ENCODE results near the gene DUSP2.

DUSP2 gene, protein sequence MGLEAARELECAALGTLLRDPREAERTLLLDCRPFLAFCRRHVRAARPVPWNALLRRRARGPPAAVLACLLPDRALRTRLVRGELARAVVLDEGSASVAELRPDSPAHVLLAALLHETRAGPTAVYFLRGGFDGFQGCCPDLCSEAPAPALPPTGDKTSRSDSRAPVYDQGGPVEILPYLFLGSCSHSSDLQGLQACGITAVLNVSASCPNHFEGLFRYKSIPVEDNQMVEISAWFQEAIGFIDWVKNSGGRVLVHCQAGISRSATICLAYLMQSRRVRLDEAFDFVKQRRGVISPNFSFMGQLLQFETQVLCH

DNA sequence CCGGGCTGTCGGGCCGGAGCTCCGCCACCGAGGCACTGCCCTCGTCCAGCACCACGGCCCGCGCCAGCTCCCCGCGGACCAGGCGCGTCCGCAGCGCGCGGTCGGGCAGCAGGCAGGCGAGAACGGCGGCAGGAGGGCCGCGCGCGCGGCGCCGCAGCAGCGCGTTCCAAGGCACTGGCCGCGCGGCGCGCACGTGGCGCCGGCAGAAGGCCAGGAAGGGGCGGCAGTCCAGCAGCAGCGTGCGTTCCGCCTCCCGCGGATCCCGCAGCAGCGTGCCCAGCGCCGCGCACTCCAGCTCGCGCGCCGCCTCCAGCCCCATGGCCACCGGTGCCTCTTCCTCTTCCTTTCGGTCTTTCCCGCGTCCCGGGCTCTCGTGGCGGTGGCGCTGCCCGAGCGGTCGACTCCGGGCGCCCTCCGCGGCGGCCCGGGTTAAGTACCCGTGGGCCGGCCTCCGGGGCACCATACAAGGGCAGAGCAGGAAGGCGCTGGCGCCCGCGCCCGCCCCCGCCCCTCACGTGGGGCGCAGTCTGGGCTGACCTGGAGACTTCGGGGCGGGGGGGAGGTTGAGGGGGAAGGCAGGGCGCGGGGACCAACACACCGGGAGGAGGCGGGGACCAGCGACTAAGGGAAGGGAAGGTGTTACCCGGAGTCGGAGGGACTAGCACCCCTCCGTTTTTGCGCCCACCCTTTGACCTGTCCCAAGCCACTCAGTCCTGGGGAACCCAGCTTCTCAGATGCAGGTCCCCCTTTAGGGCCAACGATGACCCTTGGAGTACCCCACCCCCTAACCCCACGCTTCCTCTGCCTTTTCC is at the start of gene DUSP2:
Gene DUSP2 (minus strand): TSS at position 405 of the 812 bp plus-strand sequence. CDS start 86 bp downstream, at position 319.
- DNase-seq (ENCODE audit: low read depth in 2 of 3, low spot score in 2 of 3), result peak; percentile 86 to 96 (median 95)

DNA sequence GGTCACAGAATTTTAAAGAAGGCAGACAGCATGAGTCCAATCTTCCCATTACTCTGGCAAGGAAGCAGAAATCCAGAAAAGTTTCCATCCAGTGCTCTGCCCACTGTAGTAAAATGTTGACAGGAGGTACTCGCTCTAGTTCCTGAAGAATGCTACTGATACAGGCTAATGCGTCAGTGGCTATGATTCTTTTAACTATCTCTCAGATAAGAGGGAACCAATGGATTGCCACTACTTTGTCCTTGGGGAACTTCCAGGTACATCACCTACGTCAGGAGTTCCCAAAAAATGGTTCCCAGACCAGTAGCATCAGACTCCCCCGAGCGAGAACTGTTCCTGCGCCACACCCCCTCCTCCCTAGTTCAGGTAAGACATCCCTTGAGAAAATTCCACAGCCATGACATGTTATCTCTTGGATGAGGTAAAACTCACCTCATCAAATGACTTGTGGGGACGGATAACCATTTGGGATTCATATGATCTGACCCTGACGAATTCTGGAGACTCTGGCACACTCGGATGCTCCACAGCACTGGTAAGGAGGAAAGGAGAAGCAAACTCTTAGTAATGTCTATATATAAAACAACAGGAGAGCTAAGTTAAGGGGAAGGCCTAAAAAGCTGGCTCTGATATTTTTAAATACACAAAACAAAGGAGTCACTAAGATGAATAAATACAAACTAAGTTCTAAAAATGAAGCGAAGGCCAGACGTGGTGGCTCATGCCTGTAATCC is 46.9 kb upstream of the DUSP2 start:
- no peak for DNase-seq (ENCODE audit: low read depth in 2 of 3, low spot score in 2 of 3)

DNA sequence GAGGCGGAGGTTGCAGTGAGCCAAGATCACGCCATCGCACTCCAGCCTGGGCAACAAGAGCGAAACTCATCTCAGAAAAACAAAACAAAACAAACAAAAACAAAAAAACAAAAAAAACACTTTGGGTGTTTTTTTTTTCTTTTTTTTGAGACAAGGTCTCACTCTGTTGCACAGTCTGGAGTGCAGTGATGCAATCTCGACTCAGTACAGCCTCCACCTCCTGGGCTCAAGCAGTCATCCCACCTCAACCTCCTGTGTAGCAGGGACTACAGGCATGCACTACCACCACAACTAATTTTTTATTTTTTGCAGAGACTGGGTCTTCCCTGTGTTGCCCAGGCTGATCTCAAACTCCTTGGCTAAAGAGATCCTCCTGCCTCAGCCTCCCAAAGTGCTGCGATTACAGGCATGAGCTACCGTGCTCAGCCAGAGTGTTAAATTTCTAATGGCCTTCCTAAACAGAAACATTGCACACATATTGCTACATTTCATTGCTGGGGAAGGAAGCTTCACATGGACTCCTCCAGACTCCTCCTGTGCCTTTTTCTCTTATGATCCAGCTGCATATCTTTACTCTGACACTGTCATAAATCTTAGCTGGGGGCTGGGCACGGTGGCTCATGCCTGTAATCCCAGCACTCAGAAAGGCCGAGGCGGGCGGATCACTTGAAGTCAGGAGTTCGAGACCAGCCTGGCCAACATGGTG is 43.7 kb upstream of the DUSP2 start:
- no peak for DNase-seq (ENCODE audit: low read depth in 2 of 3, low spot score in 2 of 3)

DNA sequence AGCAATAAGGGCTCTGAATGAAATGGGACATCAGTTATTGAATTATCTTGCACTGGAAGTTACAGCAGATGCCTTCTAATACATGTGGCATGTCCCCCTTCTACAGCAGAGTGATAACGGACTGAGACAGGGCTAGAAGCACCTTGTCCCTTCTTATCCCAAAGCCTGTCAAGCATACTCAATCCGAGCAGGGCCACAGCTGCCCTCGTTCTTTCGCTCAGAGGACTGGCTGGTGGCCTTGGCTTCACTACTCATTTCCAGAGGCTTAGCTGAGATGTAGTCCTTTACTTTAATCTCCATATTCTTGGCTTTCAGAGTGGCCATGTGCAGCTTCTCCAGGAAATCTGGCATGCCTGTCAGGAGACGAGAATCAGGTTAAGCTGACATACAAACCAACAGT is 41.3 kb upstream of the DUSP2 start:
- DNase-seq (ENCODE audit: low read depth in 2 of 3, low spot score in 2 of 3), result no peak

DNA sequence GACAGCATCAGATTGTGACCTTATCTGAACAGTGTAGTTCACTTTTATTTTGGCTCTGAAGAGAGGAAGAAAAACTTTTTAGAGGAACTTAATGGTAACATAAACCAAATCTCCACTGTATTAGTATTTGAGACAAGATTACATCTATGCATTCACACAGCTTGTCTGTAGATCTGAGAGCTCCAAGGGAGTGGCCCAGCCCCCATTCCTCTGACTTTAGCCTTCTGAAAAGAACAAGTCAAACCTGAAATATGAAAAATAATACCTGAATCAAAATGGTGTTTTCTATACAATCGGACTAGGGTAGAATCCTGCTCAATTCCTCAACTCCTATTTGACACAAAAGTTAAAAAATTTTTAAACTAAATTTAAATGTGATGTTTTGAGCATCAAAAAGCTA is 40.3 kb upstream of the DUSP2 start:
- DNase-seq (ENCODE audit: low read depth in 2 of 3, low spot score in 2 of 3), result no peak

DNA sequence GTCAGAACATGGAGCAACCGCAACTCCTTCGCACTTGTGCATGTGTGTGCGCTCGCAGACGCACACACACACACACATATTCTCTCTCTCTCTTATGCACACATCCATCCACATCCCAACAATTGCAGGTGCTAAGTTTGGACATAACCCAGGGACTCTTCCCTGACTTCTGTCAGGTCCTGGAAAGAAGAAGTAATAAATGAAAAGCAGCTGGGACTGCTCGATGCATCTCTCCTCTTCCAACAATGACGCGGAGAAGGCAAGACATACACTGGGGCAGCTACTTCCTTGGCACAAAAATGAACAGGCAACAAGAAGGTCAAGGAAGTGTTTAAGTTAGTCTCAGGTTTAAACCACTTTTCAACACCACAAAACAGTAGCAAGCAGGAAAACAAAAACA is 39.7 kb upstream of the DUSP2 start:
- no peak for DNase-seq (ENCODE audit: low read depth in 2 of 3, low spot score in 2 of 3)

DNA sequence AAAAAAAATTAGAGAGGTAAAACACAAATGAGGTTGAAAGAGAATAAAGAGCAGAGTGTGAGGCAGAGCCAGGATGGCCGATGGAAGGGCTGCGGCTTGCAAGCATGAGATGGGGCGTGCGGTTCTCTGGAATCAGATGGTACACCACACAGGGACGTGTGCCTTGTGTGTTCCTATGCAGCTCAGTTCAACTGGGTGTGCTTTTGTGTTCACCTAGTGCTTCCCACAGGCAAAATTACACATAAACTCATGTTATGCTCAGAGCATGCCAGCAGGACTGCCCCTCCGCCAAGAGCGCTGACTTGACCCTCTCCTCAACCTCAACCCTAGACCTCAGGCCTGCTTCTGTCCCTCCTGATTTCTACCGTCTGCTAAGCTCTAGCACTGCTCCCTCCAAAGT is 38.9 kb upstream of the DUSP2 start:
- DNase-seq (ENCODE audit: low read depth in 2 of 3, low spot score in 2 of 3), result no peak

DNA sequence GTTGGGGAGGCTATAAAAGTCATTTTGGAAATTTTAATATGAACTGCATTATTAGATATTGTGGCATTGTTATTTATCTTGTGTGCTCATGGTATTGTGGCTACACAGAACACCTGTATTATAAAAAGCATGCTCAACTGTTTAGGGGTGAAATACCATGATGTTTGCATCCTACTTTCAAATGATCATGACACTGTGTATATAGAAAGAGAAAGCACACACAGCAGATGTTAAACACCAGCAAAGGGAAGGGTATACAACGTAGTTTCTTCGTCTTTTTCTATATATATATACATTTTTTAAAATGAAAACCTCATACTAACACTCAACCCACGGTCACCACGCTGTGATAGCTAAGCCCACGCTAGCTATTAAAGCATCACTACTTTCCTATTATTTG is 36.3 kb upstream of the DUSP2 start:
- DNase-seq (ENCODE audit: low read depth in 2 of 3, low spot score in 2 of 3), result no peak

DNA sequence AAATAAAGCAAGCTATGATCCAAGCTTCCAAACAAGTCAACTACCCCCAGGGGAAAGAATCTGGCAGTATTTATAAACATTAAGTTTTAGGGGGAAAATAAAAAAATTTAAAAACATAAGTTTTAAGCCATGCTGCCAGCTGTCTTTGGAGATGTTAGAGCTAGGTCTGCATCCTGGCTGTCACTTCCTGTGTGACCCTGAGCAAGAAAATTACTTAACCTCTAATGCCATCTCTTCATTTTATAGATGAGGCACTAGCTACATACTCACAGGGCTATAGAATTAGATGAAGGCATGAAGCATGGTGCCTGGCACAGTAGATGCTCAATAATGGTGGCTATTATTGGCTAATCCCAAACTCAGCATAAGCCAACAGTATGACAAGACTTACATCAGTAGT is 35.3 kb upstream of the DUSP2 start:
- no peak for DNase-seq (ENCODE audit: low read depth in 2 of 3, low spot score in 2 of 3)

DNA sequence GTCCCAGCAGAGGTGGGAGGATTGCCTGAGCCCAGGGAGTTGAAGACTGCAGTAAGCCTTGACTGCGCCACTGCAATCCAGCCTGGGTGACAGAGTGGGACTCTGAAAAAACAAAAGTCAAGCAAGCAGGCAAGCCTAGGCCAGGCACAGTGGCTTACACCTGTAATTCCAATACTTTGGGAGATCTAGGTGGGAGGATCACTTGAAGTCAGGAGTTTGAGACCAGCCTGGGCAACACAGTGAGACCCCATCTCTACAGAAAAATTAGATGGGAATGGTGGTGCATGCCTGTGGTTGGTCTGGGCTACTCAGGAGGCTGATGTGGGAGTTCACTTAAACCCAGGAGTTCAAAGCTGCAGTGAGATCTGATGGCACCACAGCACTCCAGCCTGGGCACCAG is 34.8 kb upstream of the DUSP2 start:
- no peak for DNase-seq (ENCODE audit: low read depth in 2 of 3, low spot score in 2 of 3)

DNA sequence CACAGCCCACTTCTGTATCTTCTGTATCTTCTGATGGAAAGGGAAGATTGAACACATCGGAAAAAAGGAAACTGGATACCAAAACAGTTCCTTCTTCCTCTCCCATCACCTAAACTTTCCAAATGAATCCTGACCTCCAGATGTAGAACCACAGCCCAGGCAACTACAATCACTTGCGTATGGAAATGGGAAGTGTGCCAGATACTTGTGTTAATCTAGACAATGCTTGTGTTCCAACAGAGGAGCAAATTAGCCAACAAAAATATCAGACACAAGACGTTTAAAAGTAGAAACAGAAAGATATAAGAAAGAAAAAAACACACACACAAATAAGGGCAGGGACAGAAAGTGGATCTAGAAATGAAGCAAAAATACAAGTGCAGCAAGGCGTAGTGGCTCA is 31.4 kb upstream of the DUSP2 start:
- DNase-seq (ENCODE audit: low read depth in 2 of 3, low spot score in 2 of 3), result no peak

DNA sequence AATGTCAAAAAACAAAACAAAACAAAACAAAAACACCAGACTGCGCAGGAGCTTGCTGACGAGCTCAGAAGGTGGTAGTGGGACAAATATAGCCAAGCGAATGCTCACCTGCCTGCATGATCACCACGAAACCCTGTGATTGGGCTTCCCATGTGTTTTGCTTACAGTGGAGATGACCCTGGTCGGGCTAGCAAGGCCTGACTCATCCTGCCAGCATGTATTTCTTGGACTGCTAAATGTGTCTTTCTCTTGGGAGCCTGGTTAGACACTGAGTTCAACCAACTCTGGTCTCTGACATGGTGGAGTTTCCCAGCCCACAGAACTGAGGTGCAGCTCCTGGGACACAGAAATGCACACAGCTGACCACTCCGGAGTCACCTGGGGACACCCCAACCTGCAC is 30.7 kb upstream of the DUSP2 start:
- DNase-seq (ENCODE audit: low read depth in 2 of 3, low spot score in 2 of 3), result no peak

DNA sequence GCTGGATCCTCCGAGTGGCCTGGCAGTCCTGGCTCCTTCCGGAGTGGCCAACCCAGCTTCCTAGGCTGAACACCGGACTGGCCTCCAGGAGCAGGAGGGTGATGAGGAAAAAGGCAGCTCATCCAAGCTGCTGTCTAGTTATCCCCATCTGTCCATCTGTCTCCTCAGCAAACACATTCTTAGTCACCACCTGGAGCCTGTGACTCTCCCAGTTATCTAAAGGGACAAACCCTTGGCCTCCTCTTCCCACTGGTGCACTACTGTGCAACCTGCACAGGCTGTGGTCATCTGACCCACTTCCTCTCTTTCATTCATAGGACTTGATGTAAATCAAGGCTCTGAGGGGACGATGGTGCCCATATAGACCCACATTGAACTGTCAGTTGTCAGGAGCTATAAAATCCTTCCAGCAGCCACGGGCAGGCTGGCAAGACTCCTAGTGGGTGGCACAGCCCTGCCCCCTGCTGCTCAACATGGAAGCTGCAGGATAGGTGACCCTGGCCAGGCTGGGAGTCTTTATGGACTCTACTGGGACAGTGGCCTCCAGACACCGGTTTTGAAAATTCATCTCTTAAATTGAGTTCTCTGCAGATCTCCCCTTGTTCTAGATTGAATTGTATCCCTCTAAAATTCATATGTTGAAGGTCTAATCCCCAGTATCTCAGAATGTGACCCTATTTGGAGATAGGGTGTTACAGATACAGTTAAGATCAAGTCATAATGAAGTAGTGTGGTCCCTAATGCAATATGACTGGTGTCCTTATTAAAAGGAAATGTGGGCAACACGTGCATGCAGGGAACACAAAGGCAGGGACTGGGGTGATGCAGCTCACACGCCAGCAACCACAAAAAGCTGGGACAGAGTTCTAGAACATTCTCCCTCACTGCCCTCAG is 29.3 kb upstream of the DUSP2 start:
- peak; percentile 68 to 75 (median 69) for DNase-seq (ENCODE audit: low read depth in 2 of 3, low spot score in 2 of 3)

DNA sequence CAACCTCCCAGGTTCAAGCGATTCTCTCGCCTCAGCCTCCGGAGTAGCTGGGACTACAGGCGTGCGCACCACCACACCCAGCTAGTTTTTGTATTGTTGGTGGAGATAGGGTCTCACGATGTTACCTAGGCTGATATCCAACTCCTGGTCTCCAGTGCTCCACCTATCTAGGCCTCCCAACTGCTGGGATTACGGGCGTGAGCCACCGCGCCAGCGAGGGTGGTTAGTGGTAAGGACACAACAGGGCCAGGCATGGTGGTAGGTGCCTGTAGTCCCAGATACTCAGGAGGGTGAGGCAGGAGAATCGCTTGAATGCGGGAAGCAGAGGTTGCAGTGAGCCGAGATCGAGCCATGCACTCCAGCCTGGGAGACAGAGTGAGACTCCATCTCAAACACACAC is 26.6 kb upstream of the DUSP2 start:
- DNase-seq (ENCODE audit: low read depth in 2 of 3, low spot score in 2 of 3), result no peak

DNA sequence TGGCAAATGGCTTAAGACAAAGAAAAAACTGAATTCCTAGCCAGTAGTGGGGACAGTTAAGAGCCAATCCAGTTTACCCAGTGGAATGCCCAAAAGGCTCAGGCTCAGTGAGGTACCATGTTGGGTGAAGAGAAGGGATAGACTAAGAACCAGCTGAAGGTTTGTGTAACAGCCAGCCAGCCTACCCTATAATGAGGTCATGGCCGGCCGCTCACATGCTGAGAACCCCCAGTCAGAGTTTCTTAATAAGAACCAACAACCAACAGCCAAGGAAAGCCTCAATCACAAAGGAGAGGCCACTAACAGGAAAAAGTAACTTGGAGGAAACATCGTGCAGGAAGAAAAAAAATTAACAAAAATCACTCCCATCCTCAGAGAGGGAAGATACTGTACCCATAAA is 25.4 kb upstream of the DUSP2 start:
- DNase-seq (ENCODE audit: low read depth in 2 of 3, low spot score in 2 of 3), result no peak

DNA sequence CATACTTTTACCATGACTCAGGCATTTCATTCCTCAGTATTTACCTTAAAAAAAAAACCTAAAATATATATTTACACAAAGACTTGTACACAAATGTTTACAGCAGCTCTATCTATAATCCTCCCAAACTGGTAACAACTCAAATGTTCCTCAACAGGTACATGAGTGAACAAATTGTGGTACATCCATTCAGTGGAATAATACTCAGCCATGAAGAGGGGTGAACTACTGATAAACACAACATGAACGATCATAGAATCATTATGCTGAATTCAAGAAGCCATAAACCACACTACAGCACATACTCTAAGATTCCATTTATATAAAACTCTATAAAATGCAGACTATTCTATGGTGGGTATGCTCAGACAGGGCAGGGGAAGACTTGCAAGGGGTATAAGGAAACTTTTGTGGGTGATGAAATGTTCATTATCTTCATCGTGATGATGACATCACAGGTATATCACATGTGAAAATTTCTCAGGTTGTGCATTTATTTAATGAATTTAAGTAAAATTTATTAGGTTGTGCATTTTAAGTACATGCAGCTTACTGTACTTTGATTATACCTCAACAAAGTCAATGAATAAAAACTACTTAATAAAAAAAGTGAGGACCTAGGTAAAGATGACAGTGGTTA is 24.7 kb upstream of the DUSP2 start:
- no peak for DNase-seq (ENCODE audit: low read depth in 2 of 3, low spot score in 2 of 3)

DNA sequence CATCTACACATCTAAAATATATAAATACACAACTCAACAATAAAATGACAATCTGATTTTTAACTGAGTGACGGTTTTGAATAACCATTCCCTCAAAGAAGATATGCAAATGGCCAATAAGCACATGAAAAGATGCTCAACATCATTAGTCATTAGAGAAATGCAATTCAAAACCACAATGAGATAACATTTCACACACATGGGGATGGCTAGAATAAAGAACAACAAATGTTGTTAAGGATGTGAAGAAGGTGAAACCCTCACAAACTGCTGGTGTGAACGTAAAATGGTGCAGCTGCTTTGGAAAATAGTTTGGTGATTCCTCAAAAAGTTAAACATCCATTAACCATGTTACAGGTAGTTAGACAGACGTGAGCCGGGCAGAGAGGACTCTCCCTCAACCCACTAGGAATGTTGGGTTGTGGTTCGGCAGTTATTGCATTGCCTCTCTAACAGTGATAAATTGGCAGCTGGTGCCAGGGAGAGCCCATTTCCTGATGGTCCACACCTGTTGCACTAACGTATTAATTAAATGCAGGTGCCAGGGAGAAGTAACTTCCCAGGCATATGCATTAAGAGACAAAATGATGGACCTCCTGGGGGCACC is 22.3 kb upstream of the DUSP2 start:
- DNase-seq (ENCODE audit: low read depth in 2 of 3, low spot score in 2 of 3), result no peak

DNA sequence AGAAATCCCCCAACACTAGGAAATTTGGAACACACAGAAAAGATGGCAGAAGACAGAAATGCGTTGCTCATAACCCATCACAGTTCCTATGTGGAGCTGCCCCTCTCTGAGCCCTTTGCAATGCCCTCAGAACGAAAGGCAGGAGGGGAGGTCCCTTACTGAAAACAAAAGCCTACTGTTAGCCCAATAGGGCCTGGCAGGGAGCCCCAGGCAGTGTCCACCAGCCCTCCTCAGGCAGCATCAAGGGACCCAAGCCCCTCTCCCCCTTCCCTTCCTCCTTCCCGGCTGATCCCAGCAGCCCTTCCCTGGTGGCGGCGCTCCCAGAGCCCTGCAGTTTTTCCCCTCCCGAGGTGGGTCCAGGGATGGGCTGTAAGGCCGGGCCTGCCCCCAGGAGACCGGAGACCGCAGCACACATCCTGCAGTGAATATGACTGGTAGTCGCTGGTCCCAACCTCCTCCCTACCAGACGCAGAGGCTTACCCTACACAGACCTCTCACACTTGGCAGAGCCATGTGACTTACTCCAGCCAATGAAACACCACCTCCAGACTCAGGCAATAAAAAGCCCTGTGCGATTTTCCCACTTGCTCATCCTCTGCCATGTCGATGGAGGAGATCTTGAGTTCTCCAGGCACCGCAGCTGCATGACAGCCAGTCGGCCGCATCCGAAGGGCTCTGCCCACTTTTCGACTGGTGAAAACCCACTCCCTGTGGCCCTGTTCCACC is 19.4 kb upstream of the DUSP2 start:
- peak in 2 of 3 experiments; percentile 54 to 64 for DNase-seq (ENCODE audit: low read depth in 2 of 3, low spot score in 2 of 3)

Data from activated CD8-positive, alpha-beta memory T cell treated with anti-CD3 and anti-CD28 coated beads for 48 hours (primary cell).